Lower leg skin (tissue), 3 donors: ENCODE results near the gene YTHDC1.

Source experiments
- POLR2A ChIP-seq, 2 donors: fragments of 450-650 bp; IDR thresholded peaks; one replicate each; pipeline ENCODE4 v1.6.1; 2016 to 2017; ENCODE audit warnings: antibody characterized with exemption in 2 of 2, mild to moderate bottlenecking in 1 of 2, moderate library complexity in 1 of 2
- TF ChIP-seq, protein P1 (sequence below), 3 donors: fragments of 450-650 bp; IDR thresholded peaks; one replicate each; pipeline ENCODE4 v1.5.1; 2016; ENCODE audit warnings: antibody characterized with exemption in 3 of 3, mild to moderate bottlenecking in 3 of 3, moderate library complexity in 2 of 3

DNA sequence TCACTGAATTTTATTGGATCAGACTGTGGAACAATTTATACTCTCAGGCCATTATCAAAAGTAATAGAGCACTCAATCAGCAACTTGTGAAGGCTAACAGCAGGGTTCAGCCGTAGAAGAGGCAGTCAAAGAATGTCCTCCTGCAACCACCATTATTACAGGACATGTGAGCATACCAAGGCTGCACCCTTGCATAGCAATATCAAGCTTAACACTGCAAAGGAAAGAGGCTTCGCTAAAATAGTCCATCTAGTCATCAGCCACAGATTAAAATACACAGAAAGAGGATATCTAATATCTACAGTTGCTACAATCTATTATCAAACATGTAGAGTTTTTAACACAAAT lies 61.5 kb downstream of the YTHDC1 start:
- TF ChIP-seq, protein P1, sequence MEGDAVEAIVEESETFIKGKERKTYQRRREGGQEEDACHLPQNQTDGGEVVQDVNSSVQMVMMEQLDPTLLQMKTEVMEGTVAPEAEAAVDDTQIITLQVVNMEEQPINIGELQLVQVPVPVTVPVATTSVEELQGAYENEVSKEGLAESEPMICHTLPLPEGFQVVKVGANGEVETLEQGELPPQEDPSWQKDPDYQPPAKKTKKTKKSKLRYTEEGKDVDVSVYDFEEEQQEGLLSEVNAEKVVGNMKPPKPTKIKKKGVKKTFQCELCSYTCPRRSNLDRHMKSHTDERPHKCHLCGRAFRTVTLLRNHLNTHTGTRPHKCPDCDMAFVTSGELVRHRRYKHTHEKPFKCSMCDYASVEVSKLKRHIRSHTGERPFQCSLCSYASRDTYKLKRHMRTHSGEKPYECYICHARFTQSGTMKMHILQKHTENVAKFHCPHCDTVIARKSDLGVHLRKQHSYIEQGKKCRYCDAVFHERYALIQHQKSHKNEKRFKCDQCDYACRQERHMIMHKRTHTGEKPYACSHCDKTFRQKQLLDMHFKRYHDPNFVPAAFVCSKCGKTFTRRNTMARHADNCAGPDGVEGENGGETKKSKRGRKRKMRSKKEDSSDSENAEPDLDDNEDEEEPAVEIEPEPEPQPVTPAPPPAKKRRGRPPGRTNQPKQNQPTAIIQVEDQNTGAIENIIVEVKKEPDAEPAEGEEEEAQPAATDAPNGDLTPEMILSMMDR (IDR thresholded peaks at IDR 0.05): no peak
- TF ChIP-seq POLR2A (IDR thresholded peaks at IDR 0.05): no peak
